Epithelial cell of proximal tubule (primary cell): ENCODE results near the gene CDH13. TPM values are rescaled to one million over a fixed set of nuclear protein-coding genes. Genes with fewer than 3 reads are reported as not detected.

Source experiments
- DNase-seq: peaks from one replicate; pipeline ENCODE4 v3.0.0-alpha.2; 2011; ENCODE audit warnings: low read depth
- H3K4me3 ChIP-seq: 2 replicates; pipeline ENCODE4 v1.5.1; 2011; ENCODE audit warnings: low read depth, mild to moderate bottlenecking, low read length
- total RNA-seq: library from RNA; depleted of rRNA; stranded (reverse); fragments of >200 nt; gene quantifications from 2 replicates; pipeline ENCODE4 v1.2.3, GENCODE V29; 2015
- TF ChIP-seq, protein P1 (sequence below): conservative IDR thresholded peaks from 2 replicates; pipeline ENCODE4 v1.5.1; 2012; ENCODE audit warnings: low read depth, mild to moderate bottlenecking, low read length

CDH13 gene
- total RNA-seq, 1 donor from 2014 or later, result 85.4 TPM

DNA sequence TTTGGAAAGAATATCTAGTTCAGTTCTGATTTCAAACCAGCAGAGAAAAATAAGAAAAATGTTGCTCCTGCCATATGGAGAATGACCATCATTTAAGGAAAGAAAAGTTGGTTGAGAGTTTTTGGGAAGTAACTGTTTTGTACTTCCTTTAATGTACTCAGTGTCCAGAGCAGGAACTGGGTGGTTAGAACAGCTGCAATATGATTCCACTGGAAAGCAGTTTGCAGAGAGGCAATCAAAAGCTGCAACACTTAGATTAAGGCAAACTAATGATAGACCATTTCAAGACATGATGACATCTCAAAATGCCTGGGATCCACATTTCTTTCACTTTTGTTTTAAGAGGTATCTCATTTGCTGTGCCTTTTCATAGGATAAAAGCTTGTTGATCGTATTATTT, 867.7 kb downstream of the CDH13 start:
- no peak for DNase-seq
- H3K4me3 ChIP-seq, result no peak overlapping the region
- TF ChIP-seq, protein P1, sequence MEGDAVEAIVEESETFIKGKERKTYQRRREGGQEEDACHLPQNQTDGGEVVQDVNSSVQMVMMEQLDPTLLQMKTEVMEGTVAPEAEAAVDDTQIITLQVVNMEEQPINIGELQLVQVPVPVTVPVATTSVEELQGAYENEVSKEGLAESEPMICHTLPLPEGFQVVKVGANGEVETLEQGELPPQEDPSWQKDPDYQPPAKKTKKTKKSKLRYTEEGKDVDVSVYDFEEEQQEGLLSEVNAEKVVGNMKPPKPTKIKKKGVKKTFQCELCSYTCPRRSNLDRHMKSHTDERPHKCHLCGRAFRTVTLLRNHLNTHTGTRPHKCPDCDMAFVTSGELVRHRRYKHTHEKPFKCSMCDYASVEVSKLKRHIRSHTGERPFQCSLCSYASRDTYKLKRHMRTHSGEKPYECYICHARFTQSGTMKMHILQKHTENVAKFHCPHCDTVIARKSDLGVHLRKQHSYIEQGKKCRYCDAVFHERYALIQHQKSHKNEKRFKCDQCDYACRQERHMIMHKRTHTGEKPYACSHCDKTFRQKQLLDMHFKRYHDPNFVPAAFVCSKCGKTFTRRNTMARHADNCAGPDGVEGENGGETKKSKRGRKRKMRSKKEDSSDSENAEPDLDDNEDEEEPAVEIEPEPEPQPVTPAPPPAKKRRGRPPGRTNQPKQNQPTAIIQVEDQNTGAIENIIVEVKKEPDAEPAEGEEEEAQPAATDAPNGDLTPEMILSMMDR, result no peak

DNA sequence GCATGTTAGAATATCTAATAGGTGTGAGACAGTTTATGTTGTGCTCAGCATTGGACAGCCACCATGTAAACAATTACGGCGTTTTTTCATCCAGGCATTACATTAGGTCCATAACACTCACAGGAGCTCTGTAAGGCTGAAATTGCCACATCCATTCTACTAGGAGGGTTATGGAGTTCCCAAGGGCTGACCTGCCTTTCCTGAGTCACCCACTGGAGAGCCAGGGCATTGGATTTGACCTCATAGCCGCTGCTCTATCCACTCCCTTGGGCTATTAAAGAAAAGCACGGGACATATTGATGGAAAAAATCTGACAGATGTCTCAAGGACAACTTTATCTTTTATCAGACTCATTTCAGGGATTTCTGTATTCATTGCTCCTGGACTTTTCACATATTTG, 874.7 kb downstream of the CDH13 start:
- TF ChIP-seq, protein P1, result no peak
- no peak for DNase-seq
- no peak overlapping the region for H3K4me3 ChIP-seq

DNA sequence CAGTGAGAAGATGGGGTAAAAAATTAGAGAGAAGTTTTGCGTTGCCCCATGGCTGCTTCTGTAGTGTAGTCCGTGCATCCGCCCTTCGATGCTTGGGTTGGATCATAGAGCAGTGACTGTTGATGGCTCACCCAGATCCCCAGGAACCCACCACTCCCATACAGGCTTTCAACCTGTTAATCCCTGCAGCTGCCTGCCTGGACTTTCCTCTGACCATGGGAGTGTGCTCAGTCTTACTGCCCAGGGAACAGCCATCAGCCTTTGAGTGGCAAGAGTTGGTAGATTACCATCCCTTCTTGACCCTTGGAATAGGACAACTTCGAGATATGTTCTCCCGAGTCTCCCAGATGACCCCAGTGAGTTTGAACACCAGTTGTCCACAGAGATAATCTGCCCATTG, 881.5 kb downstream of the CDH13 start:
- TF ChIP-seq, protein P1, result no peak
- no peak for DNase-seq
- no peak overlapping the region for H3K4me3 ChIP-seq

DNA sequence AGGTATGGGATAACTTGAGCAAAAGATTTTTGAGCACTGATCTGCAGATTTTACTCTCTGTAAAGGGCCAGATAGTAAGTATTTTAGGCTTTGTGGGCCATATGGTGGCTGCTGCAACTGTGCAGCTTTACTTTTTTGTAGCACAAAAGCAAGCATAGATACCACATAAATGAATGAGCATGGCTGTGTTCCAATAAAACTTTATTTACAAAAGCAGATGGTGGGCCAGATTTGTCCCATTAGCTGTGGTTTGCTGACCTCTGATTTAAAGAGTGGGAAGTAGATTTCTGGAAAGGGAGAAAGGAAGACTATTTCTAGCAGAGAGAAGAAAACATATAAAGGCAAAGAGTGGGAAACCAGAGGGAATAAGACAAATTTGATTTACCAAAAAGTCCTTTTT, 882.5 kb downstream of the CDH13 start:
- H3K4me3 ChIP-seq, result no peak overlapping the region
- DNase-seq, result no peak
- TF ChIP-seq, protein P1, result no peak

DNA sequence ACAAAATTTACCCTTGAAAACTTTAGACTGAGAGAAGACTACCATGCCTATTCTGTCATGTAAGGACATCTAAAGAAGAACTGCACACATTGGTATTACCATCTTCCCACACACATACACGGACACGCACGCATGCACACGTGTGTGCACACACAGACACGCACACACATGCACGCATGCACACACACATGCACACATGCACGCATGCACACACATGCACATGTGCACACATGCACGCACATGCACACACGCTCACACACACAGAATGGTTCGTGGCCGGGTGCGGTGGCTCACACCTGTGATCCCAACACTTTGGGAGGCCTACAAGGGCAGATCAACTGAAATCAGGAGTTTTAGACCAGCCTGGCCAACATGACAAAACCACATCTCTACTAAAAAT, 884.1 kb downstream of the CDH13 start:
- TF ChIP-seq, protein P1, result no peak
- no peak for DNase-seq

DNA sequence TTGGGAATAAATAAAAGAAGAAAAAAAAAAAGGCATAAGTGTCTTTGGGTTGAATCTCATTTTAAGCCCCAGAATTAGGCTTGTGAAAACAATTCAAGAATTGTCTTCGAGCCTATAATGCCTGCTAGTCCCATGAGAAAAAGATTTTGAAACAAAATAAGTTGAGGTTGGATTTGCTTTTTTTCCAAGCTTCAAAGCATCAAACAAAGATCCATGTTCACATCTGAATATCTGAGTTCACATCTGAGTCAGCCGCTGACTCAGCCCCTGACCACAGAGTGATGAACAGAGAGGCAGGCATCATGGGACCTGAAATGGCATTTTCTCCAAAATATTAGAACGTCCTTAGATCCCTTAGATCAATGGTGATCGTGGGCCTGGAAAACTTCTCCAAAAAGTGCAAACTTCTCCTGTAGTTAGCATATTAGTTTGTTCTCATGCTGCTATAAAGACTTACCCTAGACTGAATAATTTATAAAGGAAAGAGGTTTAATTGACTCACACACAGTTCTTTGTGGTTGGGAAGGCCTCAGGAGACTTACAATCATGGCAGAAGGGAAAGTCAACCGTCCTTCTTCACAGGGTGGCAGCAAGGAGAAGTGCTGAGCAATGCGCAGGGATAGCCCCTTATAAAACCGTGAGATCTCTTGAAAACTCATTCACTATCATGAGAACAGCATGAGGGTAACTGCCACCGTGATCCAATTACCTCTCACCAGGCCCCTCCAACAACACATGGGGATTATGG, 886.4 kb downstream of the CDH13 start:
- H3K4me3 ChIP-seq, result no peak overlapping the region

More for the DNA sequence above, 884.1 kb downstream of the CDH13 start:
- no peak overlapping the region for H3K4me3 ChIP-seq

More for the DNA sequence above, 886.4 kb downstream of the CDH13 start:
- DNase-seq, result peak; percentile 23
- TF ChIP-seq, protein P1, result no peak
